GM23338 (cell line): ENCODE measurements around the gene CARD10.

Source experiments
- CREB1 ChIP-seq: fragments of 250-450 bp; sonication (Bioruptor Pico); IDR thresholded peaks from 2 replicates; pipeline ENCODE4 v1.5.0; 2020; ENCODE audit warnings: low read depth, mild to moderate bottlenecking, moderate library complexity
- EZH2 ChIP-seq: fragments of 200-600 bp; sonication (generic); IDR thresholded peaks from one replicate; pipeline ENCODE4 v1.8.0; 2017; ENCODE audit warnings: antibody characterized with exemption, mild to moderate bottlenecking, low read depth; ENCODE audit not compliant: unreplicated experiment
- EZH2phosphoT487 ChIP-seq: fragments of 200-600 bp; sonication (generic); IDR thresholded peaks from one replicate; pipeline ENCODE4 v1.8.1; 2018; ENCODE audit warnings: antibody characterized with exemption; ENCODE audit not compliant: unreplicated experiment
- JUNB ChIP-seq: IDR thresholded peaks from one replicate; pipeline ENCODE4 v1.6.1; 2016; ENCODE audit warnings: antibody characterized with exemption; ENCODE audit not compliant: unreplicated experiment
- POLR2AphosphoS5 ChIP-seq: IDR thresholded peaks from 2 replicates; pipeline ENCODE4 v1.6.1; 2016; ENCODE audit warnings: antibody characterized with exemption, low read depth
- REST ChIP-seq: IDR thresholded peaks from one replicate; pipeline ENCODE4 v1.6.1; 2018; ENCODE audit warnings: antibody characterized with exemption; ENCODE audit not compliant: unreplicated experiment
- ZNF331 ChIP-seq: fragments of 250-450 bp; sonication (Bioruptor Pico); IDR thresholded peaks from 2 replicates; pipeline ENCODE4 v1.5.0; 2020; ENCODE audit warnings: low read depth, mild to moderate bottlenecking, moderate library complexity
- TF ChIP-seq, protein P1 (sequence below), 2 experiments: fragments of 200-600 bp in 1 of 2; sonication (generic) in 1 of 2; conservative IDR thresholded peaks; 2 replicates each; pipeline versions ENCODE4 v1.5.1 to v1.6.1; 2016 to 2017; ENCODE audit warnings: antibody characterized with exemption in 2 of 2, low read depth in 2 of 2, mild to moderate bottlenecking in 2 of 2, moderate library complexity in 1 of 2
- TF ChIP-seq, protein P2 (sequence below): fragments of 250-450 bp; sonication (Bioruptor Pico); IDR thresholded peaks from 2 replicates; pipeline ENCODE4 v1.5.0; 2020; ENCODE audit warnings: mild to moderate bottlenecking, moderate library complexity

DNA sequence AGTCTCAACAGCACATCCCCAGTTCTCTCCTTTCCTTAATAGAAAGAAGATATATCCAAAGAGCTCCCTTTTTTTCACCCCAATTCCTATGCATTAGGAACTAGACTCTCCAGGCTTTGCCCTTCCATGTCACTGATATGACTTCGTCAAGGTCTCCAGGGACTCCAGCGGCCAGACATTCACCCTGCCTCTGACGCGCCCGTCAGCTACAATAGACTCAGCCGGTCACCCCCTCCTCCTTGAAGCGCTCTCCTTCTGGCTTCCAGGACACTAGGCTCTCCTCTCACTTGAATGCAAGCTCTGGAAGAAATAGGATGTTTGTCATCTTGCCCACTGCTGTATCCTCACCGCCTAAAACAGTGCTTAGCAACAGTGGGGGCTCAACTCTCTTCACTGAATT, 77.1 kb downstream of the CARD10 start:
- TF ChIP-seq, protein P1, sequence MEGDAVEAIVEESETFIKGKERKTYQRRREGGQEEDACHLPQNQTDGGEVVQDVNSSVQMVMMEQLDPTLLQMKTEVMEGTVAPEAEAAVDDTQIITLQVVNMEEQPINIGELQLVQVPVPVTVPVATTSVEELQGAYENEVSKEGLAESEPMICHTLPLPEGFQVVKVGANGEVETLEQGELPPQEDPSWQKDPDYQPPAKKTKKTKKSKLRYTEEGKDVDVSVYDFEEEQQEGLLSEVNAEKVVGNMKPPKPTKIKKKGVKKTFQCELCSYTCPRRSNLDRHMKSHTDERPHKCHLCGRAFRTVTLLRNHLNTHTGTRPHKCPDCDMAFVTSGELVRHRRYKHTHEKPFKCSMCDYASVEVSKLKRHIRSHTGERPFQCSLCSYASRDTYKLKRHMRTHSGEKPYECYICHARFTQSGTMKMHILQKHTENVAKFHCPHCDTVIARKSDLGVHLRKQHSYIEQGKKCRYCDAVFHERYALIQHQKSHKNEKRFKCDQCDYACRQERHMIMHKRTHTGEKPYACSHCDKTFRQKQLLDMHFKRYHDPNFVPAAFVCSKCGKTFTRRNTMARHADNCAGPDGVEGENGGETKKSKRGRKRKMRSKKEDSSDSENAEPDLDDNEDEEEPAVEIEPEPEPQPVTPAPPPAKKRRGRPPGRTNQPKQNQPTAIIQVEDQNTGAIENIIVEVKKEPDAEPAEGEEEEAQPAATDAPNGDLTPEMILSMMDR (conservative IDR thresholded peaks at IDR 0.05; ENCODE audit: low read depth in 2 of 2) = no peak
- TF ChIP-seq POLR2AphosphoS5 = no peak
- no peak for TF ChIP-seq CREB1 (CRISPR knock-in tag)
- TF ChIP-seq EZH2 = no peak
- TF ChIP-seq EZH2phosphoT487 = no peak
- TF ChIP-seq JUNB = no peak
- no peak for TF ChIP-seq REST
- no peak for TF ChIP-seq ZNF331 (CRISPR knock-in tag)
- TF ChIP-seq, protein P2, sequence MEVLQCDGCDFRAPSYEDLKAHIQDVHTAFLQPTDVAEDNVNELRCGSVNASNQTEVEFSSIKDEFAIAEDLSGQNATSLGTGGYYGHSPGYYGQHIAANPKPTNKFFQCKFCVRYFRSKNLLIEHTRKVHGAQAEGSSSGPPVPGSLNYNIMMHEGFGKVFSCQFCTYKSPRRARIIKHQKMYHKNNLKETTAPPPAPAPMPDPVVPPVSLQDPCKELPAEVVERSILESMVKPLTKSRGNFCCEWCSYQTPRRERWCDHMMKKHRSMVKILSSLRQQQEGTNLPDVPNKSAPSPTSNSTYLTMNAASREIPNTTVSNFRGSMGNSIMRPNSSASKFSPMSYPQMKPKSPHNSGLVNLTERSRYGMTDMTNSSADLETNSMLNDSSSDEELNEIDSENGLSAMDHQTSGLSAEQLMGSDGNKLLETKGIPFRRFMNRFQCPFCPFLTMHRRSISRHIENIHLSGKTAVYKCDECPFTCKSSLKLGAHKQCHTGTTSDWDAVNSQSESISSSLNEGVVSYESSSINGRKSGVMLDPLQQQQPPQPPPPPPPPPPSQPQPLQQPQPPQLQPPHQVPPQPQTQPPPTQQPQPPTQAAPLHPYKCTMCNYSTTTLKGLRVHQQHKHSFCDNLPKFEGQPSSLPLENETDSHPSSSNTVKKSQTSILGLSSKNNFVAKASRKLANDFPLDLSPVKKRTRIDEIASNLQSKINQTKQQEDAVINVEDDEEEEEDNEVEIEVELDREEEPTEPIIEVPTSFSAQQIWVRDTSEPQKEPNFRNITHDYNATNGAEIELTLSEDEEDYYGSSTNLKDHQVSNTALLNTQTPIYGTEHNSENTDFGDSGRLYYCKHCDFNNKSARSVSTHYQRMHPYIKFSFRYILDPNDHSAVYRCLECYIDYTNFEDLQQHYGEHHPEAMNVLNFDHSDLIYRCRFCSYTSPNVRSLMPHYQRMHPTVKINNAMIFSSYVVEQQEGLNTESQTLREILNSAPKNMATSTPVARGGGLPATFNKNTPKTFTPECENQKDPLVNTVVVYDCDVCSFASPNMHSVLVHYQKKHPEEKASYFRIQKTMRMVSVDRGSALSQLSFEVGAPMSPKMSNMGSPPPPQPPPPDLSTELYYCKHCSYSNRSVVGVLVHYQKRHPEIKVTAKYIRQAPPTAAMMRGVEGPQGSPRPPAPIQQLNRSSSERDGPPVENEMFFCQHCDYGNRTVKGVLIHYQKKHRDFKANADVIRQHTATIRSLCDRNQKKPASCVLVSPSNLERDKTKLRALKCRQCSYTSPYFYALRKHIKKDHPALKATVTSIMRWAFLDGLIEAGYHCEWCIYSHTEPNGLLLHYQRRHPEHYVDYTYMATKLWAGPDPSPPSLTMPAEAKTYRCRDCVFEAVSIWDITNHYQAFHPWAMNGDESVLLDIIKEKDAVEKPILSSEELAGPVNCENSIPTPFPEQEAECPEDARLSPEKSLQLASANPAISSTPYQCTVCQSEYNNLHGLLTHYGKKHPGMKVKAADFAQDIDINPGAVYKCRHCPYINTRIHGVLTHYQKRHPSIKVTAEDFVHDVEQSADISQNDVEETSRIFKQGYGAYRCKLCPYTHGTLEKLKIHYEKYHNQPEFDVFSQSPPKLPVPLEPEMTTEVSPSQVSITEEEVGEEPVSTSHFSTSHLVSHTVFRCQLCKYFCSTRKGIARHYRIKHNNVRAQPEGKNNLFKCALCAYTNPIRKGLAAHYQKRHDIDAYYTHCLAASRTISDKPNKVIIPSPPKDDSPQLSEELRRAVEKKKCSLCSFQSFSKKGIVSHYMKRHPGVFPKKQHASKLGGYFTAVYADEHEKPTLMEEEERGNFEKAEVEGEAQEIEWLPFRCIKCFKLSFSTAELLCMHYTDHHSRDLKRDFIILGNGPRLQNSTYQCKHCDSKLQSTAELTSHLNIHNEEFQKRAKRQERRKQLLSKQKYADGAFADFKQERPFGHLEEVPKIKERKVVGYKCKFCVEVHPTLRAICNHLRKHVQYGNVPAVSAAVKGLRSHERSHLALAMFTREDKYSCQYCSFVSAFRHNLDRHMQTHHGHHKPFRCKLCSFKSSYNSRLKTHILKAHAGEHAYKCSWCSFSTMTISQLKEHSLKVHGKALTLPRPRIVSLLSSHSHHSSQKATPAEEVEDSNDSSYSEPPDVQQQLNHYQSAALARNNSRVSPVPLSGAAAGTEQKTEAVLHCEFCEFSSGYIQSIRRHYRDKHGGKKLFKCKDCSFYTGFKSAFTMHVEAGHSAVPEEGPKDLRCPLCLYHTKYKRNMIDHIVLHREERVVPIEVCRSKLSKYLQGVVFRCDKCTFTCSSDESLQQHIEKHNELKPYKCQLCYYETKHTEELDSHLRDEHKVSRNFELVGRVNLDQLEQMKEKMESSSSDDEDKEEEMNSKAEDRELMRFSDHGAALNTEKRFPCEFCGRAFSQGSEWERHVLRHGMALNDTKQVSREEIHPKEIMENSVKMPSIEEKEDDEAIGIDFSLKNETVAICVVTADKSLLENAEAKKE (CRISPR knock-in tag) = no peak
